RKO (cell line): ENCODE data around the gene EWSR1.

ENCODE experiments used
- DNase-seq: peaks from one replicate; pipeline ENCODE4 v3.0.0-alpha.2; 2016; ENCODE audit warnings: low spot score

EWSR1 gene

DNA sequence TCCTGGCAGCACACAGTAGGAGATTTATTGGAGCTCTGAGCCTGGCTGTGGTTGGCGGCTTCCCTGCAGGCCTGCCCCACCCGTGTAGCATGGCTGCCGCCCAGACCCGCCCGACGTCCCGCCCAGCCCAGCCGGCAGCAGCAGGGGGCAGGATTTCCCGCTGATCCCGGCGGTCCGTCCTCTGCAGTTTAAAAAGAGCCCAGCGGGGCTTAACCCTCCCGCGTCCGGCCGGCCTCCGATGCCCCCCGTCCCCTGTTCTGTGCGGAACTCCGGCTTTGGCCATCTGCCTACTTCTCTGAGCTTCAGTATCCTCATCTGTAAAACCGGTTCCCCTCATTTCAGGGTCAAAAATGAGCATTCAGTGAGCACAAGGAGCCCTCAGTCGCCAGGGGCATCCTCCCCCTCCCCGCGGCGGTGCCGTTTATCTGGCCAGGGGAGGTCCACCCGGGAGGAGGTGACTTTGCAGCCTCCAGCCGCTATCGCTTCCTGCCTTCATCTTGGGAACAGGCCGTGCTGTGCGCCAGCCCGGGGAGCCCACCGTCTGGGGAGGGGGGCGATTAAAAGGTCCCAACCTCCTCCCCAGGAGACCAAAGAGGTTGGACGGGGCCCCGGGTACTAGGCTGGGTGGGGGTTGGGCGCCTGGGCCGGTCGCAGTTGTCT lies 38.2 kb downstream of the EWSR1 start, which contains the start of gene GAS2L1:
TSS of gene GAS2L1 (plus strand) at position 476 of the 660 bp plus-strand sequence. CDS start 1,456 bp downstream, outside the sequence.
- DNase-seq, result peak; percentile 84

DNA sequence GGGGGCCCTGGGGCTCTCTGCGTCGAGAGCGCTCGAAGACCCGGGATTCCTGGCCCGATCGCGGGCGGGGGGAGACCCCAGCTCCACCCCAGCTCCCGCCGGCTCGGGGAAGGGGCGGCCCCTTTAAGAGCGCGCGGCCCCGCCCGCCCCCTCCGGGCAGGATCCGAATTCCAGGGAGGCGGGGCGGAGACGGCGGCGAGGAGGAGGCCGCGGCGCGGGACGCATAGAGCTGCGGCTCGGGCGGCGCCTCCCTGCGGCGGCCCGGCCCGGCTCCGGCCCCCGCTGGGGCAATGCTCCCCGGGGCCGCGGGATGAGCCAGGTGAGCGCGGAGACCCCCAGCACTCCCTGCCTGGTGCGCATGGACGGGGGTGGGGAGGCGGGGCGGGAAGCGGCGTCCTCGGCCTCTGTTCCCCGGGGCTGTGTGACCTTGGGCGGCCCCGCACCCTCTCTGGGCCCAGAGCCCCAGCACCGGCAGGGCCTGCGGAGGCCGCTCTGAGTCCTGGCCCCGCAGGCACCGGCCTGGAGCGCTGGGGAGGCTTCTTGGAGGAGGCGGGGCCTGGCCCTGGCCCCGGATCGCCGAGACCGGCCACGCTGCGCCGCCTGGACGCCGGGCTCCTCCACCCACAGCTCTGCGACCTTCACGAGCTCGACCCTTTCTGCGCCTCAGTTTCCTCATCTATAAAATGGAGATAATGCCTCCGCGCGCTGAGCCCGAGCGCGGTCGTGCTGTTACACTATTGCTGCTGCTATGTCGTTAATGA lies 38.9 kb downstream of the EWSR1 start:
- peak; percentile 75 for DNase-seq

DNA sequence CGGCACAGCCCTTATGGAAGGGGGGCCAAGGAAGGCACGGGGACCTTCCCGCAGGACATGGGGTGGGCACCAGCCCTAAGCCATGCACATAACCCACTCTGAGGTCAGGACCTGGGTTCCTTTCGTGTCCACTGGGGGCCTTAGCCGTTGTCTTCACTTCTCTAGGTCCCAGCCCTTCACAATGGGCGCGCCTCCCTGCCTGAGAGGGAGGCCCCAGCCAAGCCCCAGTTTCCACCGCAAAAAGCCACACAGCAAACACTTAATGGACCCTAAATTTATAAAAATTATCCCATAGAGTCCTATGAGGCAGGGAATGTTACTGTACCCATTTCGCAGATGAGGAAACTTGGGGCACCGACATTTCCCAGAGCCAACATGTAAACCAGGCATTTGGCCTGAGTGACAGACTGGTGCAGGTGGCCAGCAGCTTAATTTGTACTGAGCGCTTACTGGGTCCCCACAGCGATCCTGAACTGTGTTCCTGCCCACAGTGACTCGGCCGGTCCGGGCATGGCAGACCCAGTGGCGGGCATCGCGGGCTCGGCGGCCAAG lies 39.6 kb downstream of the EWSR1 start:
- no peak for DNase-seq

- no peak for DNase-seq
Measured at GRCh38 chr22:29308148-29308790, 40.2 kb downstream of the EWSR1 start.

- no peak for DNase-seq
Measured at GRCh38 chr22:29308791-29309262, 40.8 kb downstream of the EWSR1 start.

DNA sequence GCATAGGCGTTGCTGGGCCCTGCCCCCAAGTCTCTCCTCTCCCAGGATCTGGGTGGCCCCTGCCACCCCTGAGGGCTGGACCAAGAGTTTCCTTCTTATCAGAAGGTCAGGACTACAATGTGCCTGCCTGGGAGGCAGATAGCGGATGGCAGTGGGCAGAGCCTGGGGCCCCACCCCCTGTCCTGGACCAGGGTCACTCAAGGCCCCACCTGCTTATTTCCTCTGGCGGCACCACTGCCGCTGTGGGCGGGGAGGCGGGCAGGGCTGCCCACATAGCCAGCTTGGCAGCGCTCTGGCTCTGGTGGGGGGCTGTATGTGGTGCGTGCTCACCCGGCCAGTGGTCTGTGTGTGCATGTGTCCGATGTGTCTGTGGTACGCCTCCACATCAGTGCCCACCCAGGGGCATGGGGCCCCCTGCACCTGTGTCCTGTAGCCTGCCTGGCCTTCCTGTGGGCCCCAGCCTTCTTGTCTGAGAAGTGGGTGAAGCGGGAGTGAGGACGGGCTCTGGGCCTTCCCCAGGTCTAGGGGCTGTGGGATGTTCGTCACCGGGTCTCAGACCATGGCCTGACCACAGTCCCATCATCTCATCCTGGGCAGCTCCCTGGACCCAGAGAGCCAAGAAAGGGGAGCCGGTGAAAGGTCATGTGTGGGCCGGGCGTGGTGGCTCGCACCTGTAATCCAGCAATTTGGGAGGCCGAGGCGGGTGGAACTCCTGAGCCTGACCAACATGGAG lies 41.4 kb downstream of the EWSR1 start:
- no peak for DNase-seq

GRCh38 chr22:29310065-29310862 lies 42.2 kb downstream of the EWSR1 start:
- DNase-seq, result no peak

DNA sequence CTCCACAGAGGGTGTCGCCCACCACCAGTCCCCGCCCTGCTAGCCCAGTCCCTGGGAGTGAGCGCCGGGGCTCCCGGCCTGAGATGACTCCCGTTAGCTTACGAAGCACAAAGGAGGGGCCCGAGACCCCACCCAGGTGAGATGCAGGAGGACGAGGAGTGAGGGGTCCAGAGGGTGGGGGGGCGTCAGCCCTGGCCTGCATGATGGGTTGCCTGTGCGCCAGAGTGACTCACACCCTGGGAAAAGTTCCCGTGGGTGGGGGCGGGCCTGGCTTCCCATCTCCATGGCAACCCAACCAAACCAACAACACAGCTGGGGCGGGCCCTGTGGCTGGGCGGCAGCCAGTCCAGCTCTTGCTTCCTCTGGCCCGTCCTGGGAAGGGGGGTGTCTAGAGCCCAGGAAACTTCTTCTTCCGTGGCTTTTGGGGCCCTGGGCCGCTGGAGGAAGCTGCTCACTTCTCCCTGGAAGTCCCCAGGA lies 42.8 kb downstream of the EWSR1 start:
- DNase-seq, result peak; percentile 95

DNA sequence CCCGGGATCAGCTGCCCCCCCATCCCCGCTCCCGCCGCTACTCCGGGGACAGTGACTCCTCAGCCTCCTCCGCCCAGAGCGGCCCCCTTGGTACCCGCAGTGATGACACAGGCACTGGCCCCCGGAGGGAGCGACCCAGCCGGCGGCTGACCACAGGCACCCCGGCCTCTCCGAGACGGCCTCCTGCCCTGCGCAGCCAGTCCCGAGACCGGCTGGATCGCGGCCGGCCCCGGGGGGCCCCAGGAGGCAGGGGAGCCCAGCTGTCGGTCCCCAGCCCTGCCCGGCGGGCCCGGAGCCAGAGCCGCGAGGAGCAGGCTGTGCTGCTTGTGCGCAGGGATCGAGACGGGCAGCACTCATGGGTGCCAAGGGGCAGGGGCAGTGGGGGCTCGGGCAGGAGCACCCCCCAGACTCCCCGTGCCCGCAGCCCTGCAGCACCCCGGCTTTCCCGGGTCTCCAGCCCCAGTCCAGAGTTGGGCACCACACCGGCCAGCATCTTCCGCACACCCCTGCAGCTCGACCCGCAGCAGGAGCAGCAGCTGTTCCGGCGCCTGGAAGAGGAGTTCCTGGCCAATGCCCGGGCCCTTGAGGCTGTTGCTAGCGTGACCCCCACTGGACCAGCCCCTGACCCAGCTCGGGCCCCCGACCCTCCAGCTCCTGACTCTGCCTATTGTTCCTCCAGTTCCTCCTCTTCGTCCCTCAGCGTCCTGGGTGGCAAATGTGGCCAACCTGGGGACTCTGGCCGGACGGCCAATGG lies 43.6 kb downstream of the EWSR1 start:
- DNase-seq, result no peak

- no peak for DNase-seq
Measured at GRCh38 chr22:29312218-29313125, 44.4 kb downstream of the EWSR1 start.

- no peak for DNase-seq
Measured at GRCh38 chr22:29313126-29313575, 45.1 kb downstream of the EWSR1 start.

- no peak for DNase-seq
Measured at GRCh38 chr22:29313576-29314466, 45.8 kb downstream of the EWSR1 start.

GRCh38 chr22:29314537-29315285 lies 46.6 kb downstream of the EWSR1 start:
- DNase-seq, result no peak

DNA sequence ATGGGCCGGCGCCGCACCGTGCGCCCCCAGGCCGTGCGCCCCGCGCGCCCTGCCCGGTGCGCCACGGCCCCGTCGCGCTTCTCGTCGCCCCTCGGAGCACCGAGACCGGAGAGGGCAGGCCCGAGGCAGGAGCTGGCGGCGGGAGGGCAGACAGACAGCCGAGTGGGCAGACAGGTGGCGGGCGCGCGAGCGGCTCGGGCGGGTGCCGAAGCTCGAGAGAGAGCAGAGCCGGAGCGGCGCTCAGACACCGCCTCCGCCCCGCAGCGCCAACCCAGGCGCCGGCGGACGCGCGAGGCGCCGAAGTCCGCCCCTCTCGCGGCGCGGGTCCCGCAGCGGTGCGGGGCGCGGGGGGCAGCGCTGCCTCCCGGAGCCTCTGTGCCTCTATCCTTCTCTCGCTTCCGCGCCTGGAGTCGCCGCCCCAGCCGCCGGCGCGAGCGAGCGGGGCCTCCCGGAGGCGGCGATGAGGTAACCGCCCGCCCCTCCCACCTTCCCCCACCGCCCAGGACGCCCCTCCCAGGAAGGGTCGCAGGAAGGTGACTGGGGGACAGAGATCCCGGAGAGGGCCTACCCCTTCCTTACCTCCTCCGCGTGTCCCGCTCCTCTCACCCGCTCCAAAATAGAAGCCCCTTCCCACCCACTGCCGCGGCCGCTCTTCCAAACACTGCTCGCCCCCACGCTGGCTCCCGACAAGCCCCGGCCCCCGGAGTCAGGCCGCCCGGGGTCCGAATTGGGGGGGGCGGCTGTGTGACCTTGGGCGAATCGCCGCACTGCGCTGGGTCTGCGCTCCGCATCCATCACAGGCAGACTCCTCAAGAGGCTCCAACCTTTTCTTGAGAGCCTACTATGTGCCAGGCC lies 47.4 kb downstream of the EWSR1 start, which contains the start of gene RASL10A:
TSS of gene RASL10A (minus strand) at position 412 of the 855 bp plus-strand sequence. CDS start 451 bp downstream, outside the sequence.
- no peak for DNase-seq

DNA sequence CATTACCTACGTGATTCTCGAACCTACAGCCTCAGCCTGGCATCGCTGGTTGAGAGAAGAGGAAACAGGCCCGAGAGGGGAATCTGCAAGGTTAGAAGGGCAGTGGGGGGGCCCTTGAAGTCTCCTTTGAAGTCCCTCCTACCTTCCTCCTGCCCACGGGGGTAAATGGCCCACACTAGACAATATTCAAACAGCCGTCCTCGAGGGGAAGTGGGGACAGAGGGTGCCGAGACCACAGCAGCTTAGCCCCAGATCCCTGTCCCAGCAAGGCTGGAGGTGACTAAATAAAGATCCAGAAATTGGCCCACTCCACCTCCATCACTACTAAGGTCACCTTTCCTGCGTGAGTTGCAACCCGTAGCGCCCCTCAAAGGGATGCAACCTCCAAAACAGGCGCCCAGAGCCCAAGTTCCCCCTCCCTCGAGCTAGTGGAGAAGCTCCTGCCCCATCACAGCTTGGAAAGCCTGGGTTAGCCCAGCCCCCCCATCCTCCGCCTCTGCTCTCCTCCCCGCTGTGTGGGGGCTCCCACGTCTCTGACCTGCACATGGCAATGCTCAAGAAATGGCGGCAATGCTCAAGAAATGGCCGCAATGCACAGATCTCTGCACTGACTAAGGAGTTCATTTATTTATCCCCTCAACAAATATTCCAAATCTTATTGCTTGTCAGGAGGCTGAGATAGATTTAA lies 48.2 kb downstream of the EWSR1 start:
- no peak for DNase-seq
